ENCODE data around the gene PYGB. TPM values are rescaled to one million over a fixed set of nuclear protein-coding genes. Genes with fewer than 3 reads are reported as not detected.

The PYGB gene
- total and polyA plus RNA-seq, 2 donors (not counting 1 experiment from before 2014, with no cell fraction given): 22.5 to 30.6 TPM

- peaks cover 12% of the 10 kb centered on the region for H4K20me1 ChIP-seq (ENCODE audit: control insufficient read depth, insufficient read depth, low read length, poor library complexity, severe bottlenecking)
- no peak overlapping the region for H3K4me3 ChIP-seq (ENCODE audit: control extremely low read depth in 1 of 5, extremely low read depth in 1 of 5, insufficient read depth in 1 of 5, low read depth in 2 of 5, low read length in 4 of 5)
- TF ChIP-seq, protein P1, sequence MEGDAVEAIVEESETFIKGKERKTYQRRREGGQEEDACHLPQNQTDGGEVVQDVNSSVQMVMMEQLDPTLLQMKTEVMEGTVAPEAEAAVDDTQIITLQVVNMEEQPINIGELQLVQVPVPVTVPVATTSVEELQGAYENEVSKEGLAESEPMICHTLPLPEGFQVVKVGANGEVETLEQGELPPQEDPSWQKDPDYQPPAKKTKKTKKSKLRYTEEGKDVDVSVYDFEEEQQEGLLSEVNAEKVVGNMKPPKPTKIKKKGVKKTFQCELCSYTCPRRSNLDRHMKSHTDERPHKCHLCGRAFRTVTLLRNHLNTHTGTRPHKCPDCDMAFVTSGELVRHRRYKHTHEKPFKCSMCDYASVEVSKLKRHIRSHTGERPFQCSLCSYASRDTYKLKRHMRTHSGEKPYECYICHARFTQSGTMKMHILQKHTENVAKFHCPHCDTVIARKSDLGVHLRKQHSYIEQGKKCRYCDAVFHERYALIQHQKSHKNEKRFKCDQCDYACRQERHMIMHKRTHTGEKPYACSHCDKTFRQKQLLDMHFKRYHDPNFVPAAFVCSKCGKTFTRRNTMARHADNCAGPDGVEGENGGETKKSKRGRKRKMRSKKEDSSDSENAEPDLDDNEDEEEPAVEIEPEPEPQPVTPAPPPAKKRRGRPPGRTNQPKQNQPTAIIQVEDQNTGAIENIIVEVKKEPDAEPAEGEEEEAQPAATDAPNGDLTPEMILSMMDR (IDR thresholded peaks at IDR 0.05): no peak
- no peak for TF ChIP-seq EZH2 (IDR thresholded peaks at IDR 0.05; ENCODE audit: borderline replicate concordance, insufficient read depth, low read depth, low read length, poor library complexity, severe bottlenecking)
- no peaks in the 10 kb centered on the region for H3K27me3 ChIP-seq (replicated peaks in 1 of 4; ENCODE audit: control extremely low read depth in 1 of 4, control insufficient read depth in 3 of 4, insufficient read depth in 4 of 4, low read length in 3 of 4)
- peaks cover 24% of the 10 kb centered on the region for H3K79me2 ChIP-seq (ENCODE audit: control insufficient read depth, insufficient read depth, low read length)
- no peak overlapping the region for H3K27ac ChIP-seq (ENCODE audit: low read length in 2 of 2)
- Mint-ChIP-seq H3K9me3 (ENCODE audit: insufficient read depth) (no peaks in the 10 kb centered on the region), H3K4me1 (peaks cover 3% of the 10 kb centered on the region), H3K4me3 (no peak overlapping the region), H3K27ac (no peak overlapping the region), H3K27me3 (no peaks in the 10 kb centered on the region)
- H2AFZ ChIP-seq (ENCODE audit: insufficient read depth, low read depth, low read length, poor library complexity, severe bottlenecking): no peak overlapping the region
- peaks cover 0 to 14% of the 10 kb centered on the region in 2 experiments for H3K36me3 ChIP-seq (replicated peaks in 1 of 2; ENCODE audit: control extremely low read depth in 1 of 2, control insufficient read depth in 1 of 2, extremely low read depth in 1 of 2, insufficient read depth in 2 of 2, low read length in 1 of 2)
- ATAC-seq (ENCODE audit: low read depth): no peak
- no peaks in the 10 kb centered on the region for H3K9me3 ChIP-seq (ENCODE audit: control extremely low read depth in 1 of 3, control insufficient read depth in 2 of 3, insufficient read depth in 1 of 3, low read length in 2 of 3)
- DNase-seq: no peak
- intact Hi-C loops (cut with micrococcal nuclease): no loop called here
- CTCF ChIA-PET: no interaction called here
- peaks cover under 1% of the 10 kb centered on the region in 2 donors for H3K4me1 ChIP-seq (ENCODE audit: control insufficient read depth in 2 of 2, insufficient read depth in 2 of 2, low read length in 2 of 2)
- POLR2A ChIA-PET: no interaction called here
- 98% methylated on average over 11 of the region's 12 CpGs for WGBS (ENCODE audit: insufficient coverage)
- no peak overlapping the region for H3K9ac ChIP-seq (ENCODE audit: low read length)
- no peak overlapping the region for H3K4me2 ChIP-seq (replicated peaks; ENCODE audit: low read depth, low read length, poor library complexity, severe bottlenecking)
Observed at GRCh38 chr20:25209911-25210310, 38.0 kb upstream of the PYGB start.

GRCh38 chr20:25211273-25211672, 36.6 kb upstream of the PYGB start:
- Mint-ChIP-seq H3K27ac (no peak overlapping the region), H3K4me1 (no peaks in the 10 kb centered on the region), H3K27me3 (no peaks in the 10 kb centered on the region), H3K9me3 (ENCODE audit: insufficient read depth) (no peaks in the 10 kb centered on the region), H3K4me3 (no peak overlapping the region)
- POLR2A ChIA-PET: no interaction called here
- Histone ChIP-seq H3K9me3 (ENCODE audit: control extremely low read depth in 1 of 3, control insufficient read depth in 2 of 3, insufficient read depth in 1 of 3, low read length in 2 of 3) (no peaks in the 10 kb centered on the region), H3K4me3 (ENCODE audit: control extremely low read depth in 1 of 5, extremely low read depth in 1 of 5, insufficient read depth in 1 of 5, low read depth in 2 of 5, low read length in 4 of 5) (no peak overlapping the region), H3K4me1 (ENCODE audit: control insufficient read depth in 2 of 2, insufficient read depth in 2 of 2, low read length in 2 of 2) (no peaks in the 10 kb centered on the region), H2AFZ (ENCODE audit: insufficient read depth, low read depth, low read length, poor library complexity, severe bottlenecking) (no peak overlapping the region), H4K20me1 (ENCODE audit: control insufficient read depth, insufficient read depth, low read length, poor library complexity, severe bottlenecking) (no peaks in the 10 kb centered on the region), H3K27me3 (replicated peaks in 1 of 4; ENCODE audit: control extremely low read depth in 1 of 4, control insufficient read depth in 3 of 4, insufficient read depth in 4 of 4, low read length in 3 of 4) (no peaks in the 10 kb centered on the region), H3K36me3 (replicated peaks in 1 of 2; ENCODE audit: control extremely low read depth in 1 of 2, control insufficient read depth in 1 of 2, extremely low read depth in 1 of 2, insufficient read depth in 2 of 2, low read length in 1 of 2) (peaks cover 4 to 20% of the 10 kb centered on the region in 2 experiments), H3K79me2 (ENCODE audit: control insufficient read depth, insufficient read depth, low read length) (peaks cover 11% of the 10 kb centered on the region), H3K27ac (ENCODE audit: low read length in 2 of 2) (no peak overlapping the region), H3K4me2 (replicated peaks; ENCODE audit: low read depth, low read length, poor library complexity, severe bottlenecking) (no peak overlapping the region), H3K9ac (ENCODE audit: low read length) (no peak overlapping the region)
- intact Hi-C loops (cut with micrococcal nuclease): no loop called here
- WGBS (ENCODE audit: insufficient coverage): no CpG with 5 or more reads among the region's 7 CpGs
- DNase-seq (no peak), ATAC-seq (ENCODE audit: low read depth) (no peak)
- TF ChIP-seq EZH2 (IDR thresholded peaks at IDR 0.05; ENCODE audit: borderline replicate concordance, insufficient read depth, low read depth, low read length, poor library complexity, severe bottlenecking): no peak
- TF ChIP-seq, protein P1 (IDR thresholded peaks at IDR 0.05): no peak
- CTCF ChIA-PET: no interaction called here

Data from B cell (primary cell).